Uterus (tissue), 2 donors: Measurements from ENCODE around the gene MAT2A.

Experiments
- CTCF ChIP-seq, 4 experiments: fragments of 200-600 bp in 2 of 4; fragments of 450-650 bp in 2 of 4; sonication (generic) in 2 of 4; IDR thresholded peaks; one replicate each; pipeline ENCODE4 v1.5.1; 2016 to 2019; ENCODE audit warnings: antibody characterized with exemption in 4 of 4, mild to moderate bottlenecking in 2 of 4, moderate library complexity in 1 of 4
- POLR2A ChIP-seq, 2 donors: fragments of 450-650 bp; IDR thresholded peaks; one replicate each; pipeline ENCODE4 v1.6.1; 2016; ENCODE audit warnings: antibody characterized with exemption in 2 of 2, mild to moderate bottlenecking in 1 of 2, moderate library complexity in 1 of 2

GRCh38 chr2:85539361-85540132 is 579 bp downstream of the MAT2A start:
- TF ChIP-seq CTCF (IDR thresholded peaks at IDR 0.05) (no peak), POLR2A (IDR thresholded peaks at IDR 0.05) (no peak)
